ENCODE measurements around the gene SF1.

SF1 gene

GRCh38 chr11:64771861-64772260 is 6.5 kb downstream of the SF1 start:
- H3K4me1 ChIP-seq (ENCODE audit: low read length): peaks cover 58% of the 10 kb centered on the region
- peaks cover 98% of the 10 kb centered on the region for H3K79me2 ChIP-seq (ENCODE audit: low read length)
- H3K27me3 ChIP-seq (ENCODE audit: low read depth, low read length): no peaks in the 10 kb centered on the region
- H3K36me3 ChIP-seq (replicated peaks; ENCODE audit: low read depth, low read length): peaks cover 95% of the 10 kb centered on the region
- H2AFZ ChIP-seq (ENCODE audit: low read depth, low read length): no peak overlapping the region
- H3K9me3 ChIP-seq (ENCODE audit: insufficient read depth, low read length): no peaks in the 10 kb centered on the region
- H3K4me3 ChIP-seq (ENCODE audit: low read length): peak overlapping the region; percentile 60
- TF ChIP-seq CTCF (IDR thresholded peaks at IDR 0.05; ENCODE audit: low read depth, low read length) (no peak), EZH2phosphoT487 (IDR thresholded peaks at IDR 0.05; ENCODE audit: low read depth) (no peak)
- H3K4me2 ChIP-seq (ENCODE audit: low read length): peak overlapping the region; percentile 74
- peak overlapping the region; percentile 61 for H3K9ac ChIP-seq (ENCODE audit: low read length)
- H3K27ac ChIP-seq (ENCODE audit: low read length): peak overlapping the region; percentile 90
- peaks cover 96% of the 10 kb centered on the region for H4K20me1 ChIP-seq (ENCODE audit: insufficient read depth, low read length)

GRCh38 chr11:64770120-64770519 is 8.2 kb downstream of the SF1 start:
- peaks cover 40% of the 10 kb centered on the region for H3K4me1 ChIP-seq (ENCODE audit: low read length)
- H2AFZ ChIP-seq (ENCODE audit: low read depth, low read length): no peak overlapping the region
- H3K9me3 ChIP-seq (ENCODE audit: insufficient read depth, low read length): no peaks in the 10 kb centered on the region
- peaks cover 88% of the 10 kb centered on the region for H4K20me1 ChIP-seq (ENCODE audit: insufficient read depth, low read length)
- no peaks in the 10 kb centered on the region for H3K27me3 ChIP-seq (ENCODE audit: low read depth, low read length)
- H3K79me2 ChIP-seq (ENCODE audit: low read length): peaks cover 85% of the 10 kb centered on the region
- H3K36me3 ChIP-seq (replicated peaks; ENCODE audit: low read depth, low read length): peaks cover 85% of the 10 kb centered on the region
- H3K4me2 ChIP-seq (ENCODE audit: low read length): no peak overlapping the region
- no peak overlapping the region for H3K4me3 ChIP-seq (ENCODE audit: low read length)
- no peak overlapping the region for H3K9ac ChIP-seq (ENCODE audit: low read length)
- no peak overlapping the region; the same call in 1 of the 2 replicates for H3K27ac ChIP-seq (ENCODE audit: low read length)
- no peak for TF ChIP-seq EZH2phosphoT487 (IDR thresholded peaks at IDR 0.05; ENCODE audit: low read depth)
- TF ChIP-seq CTCF (IDR thresholded peaks at IDR 0.05; ENCODE audit: low read depth, low read length): no peak

GRCh38 chr11:64769283-64769682 is 9.1 kb downstream of the SF1 start:
- Histone ChIP-seq H3K27ac (ENCODE audit: low read length) (no peak overlapping the region), H2AFZ (ENCODE audit: low read depth, low read length) (no peak overlapping the region), H3K79me2 (ENCODE audit: low read length) (peaks cover 80% of the 10 kb centered on the region), H3K9ac (ENCODE audit: low read length) (no peak overlapping the region), H3K4me2 (ENCODE audit: low read length) (no peak overlapping the region), H3K27me3 (ENCODE audit: low read depth, low read length) (no peaks in the 10 kb centered on the region), H3K4me1 (ENCODE audit: low read length) (peaks cover 34% of the 10 kb centered on the region), H3K36me3 (replicated peaks; ENCODE audit: low read depth, low read length) (peaks cover 88% of the 10 kb centered on the region), H3K4me3 (ENCODE audit: low read length) (no peak overlapping the region), H4K20me1 (ENCODE audit: insufficient read depth, low read length) (peaks cover 90% of the 10 kb centered on the region), H3K9me3 (ENCODE audit: insufficient read depth, low read length) (no peaks in the 10 kb centered on the region)
- no peak for TF ChIP-seq EZH2phosphoT487 (IDR thresholded peaks at IDR 0.05; ENCODE audit: low read depth)
- no peak for TF ChIP-seq CTCF (IDR thresholded peaks at IDR 0.05; ENCODE audit: low read depth, low read length)

- Histone ChIP-seq H3K9me3 (ENCODE audit: insufficient read depth, low read length) (no peaks in the 10 kb centered on the region), H3K9ac (ENCODE audit: low read length) (no peak overlapping the region), H3K36me3 (replicated peaks; ENCODE audit: low read depth, low read length) (peaks cover 87% of the 10 kb centered on the region), H3K27ac (ENCODE audit: low read length) (no peak overlapping the region), H4K20me1 (ENCODE audit: insufficient read depth, low read length) (peaks cover 90% of the 10 kb centered on the region), H3K4me2 (ENCODE audit: low read length) (no peak overlapping the region), H3K4me1 (ENCODE audit: low read length) (peaks cover 25% of the 10 kb centered on the region), H3K4me3 (ENCODE audit: low read length) (no peak overlapping the region), H3K27me3 (ENCODE audit: low read depth, low read length) (no peaks in the 10 kb centered on the region), H2AFZ (ENCODE audit: low read depth, low read length) (no peak overlapping the region), H3K79me2 (ENCODE audit: low read length) (peaks cover 71% of the 10 kb centered on the region)
- TF ChIP-seq CTCF (IDR thresholded peaks at IDR 0.05; ENCODE audit: low read depth, low read length) (no peak), EZH2phosphoT487 (IDR thresholded peaks at IDR 0.05; ENCODE audit: low read depth) (no peak)
Observed at GRCh38 chr11:64768300-64768694, 10.0 kb downstream of the SF1 start.

Measured in OCI-LY3 (cell line).